Skin of body (tissue), 2 donors: ENCODE data around the gene P2RY1. TPM values are rescaled to one million over a fixed set of nuclear protein-coding genes. Genes with fewer than 3 reads are reported as not detected.
"Not testable (repeated sequence)": the region's sequence is repeated elsewhere in the genome, so short reads cannot be mapped to it uniquely, and the experiment has no call there.

Experiments used
- DNase-seq: peaks from one replicate; lab custom pipeline; 2025; lab: John Stamatoyannopoulos, UW
- total RNA-seq: library from RNA; depleted of rRNA; stranded (reverse); fragments of >200 nt; gene quantifications from one replicate; pipeline ENCODE4 v1.2.3, GENCODE V29; 2014

Gene P2RY1
- total RNA-seq, 1 donor from 2014 or later = 5.7 TPM

DNA sequence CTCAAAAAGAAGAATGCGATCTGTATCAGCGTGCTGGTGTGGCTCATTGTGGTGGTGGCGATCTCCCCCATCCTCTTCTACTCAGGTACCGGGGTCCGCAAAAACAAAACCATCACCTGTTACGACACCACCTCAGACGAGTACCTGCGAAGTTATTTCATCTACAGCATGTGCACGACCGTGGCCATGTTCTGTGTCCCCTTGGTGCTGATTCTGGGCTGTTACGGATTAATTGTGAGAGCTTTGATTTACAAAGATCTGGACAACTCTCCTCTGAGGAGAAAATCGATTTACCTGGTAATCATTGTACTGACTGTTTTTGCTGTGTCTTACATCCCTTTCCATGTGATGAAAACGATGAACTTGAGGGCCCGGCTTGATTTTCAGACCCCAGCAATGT lies 1.3 kb downstream of the P2RY1 start:
- DNase-seq = no peak

DNA sequence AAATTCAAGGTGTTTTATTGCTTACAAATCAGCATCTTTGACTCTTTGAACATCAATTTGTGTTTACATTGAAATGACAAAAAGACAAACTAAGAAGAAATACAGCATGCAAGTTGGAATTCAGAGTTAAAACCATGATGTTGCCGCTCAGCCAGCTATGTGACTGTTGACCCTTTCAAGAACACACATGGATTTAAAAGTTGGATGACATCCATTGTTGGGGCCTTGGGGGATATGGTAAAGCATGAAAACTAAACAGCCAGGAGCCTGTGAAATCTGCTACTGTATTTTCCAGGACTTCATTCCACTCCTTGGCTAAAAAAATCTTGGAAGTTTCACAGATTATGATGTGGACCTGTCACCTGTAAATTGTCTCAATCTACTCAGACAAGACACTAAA lies 4.6 kb downstream of the P2RY1 start:
- no peak for DNase-seq

DNA sequence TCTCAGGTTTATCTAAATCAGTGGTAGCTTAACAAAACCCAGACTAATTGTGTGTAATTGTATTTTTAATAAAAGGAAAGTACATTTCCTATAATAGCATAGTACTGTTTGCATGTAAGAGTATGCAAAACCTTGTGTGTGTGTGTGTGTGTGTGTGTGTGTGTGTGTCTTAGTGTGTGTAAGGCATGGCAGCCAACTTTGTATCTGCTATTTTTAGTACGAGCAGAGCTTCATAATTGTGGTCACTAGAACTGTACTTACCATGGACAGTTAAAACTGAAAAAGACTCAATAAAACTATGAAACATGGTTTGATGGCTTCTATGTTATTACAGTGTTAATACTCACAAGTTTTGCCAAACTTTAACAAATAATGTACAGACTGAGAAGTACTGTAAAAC lies 6.2 kb downstream of the P2RY1 start:
- DNase-seq = no peak

GRCh38 chr3:152842413-152842812 lies 7.5 kb downstream of the P2RY1 start:
- DNase-seq = no peak

DNA sequence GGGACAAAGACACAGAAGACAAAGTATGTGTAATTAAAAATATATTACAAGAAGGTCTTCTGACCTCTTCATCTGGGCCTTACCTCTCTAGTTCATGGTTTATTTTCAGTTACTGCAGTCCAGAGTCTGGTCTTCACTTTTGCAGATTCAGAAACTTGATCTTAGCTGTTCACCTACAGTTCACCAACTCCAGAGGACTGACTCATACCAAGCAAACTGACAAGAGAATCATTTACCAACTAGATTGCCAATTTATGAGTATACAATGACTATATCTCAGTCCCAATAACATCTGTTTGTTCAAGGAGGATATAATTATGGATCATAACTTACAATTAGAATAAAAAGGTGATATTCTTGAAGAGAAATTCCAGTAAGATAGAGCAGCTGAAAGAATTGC lies 9.0 kb downstream of the P2RY1 start:
- no peak for DNase-seq

- not testable (repeated sequence) for DNase-seq
These were observed 11.8 kb downstream of the P2RY1 start for GRCh38 chr3:152846572-152847202.

- DNase-seq = not testable (repeated sequence)
These were observed 12.7 kb downstream of the P2RY1 start for GRCh38 chr3:152847599-152847998.

GRCh38 chr3:152849996-152850578 lies 15.2 kb downstream of the P2RY1 start:
- DNase-seq = no peak

DNA sequence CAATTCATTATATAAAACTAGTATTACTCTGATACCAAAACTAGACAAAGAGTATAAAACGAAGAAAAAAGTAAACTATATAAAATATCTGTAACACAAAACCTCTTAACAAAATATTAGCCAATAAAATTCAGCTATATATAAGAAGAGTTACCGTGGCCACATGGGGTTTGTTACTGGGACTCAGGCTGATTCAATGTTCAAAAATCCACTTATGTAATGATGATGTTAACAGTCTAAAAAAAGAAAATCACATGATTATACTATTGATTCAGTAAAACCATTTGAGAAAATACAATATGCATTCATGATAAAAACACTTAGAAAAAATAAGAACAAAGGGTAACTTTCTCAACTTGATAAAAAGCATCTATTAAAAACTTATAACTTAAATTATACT lies 18.3 kb downstream of the P2RY1 start:
- no peak for DNase-seq

DNA sequence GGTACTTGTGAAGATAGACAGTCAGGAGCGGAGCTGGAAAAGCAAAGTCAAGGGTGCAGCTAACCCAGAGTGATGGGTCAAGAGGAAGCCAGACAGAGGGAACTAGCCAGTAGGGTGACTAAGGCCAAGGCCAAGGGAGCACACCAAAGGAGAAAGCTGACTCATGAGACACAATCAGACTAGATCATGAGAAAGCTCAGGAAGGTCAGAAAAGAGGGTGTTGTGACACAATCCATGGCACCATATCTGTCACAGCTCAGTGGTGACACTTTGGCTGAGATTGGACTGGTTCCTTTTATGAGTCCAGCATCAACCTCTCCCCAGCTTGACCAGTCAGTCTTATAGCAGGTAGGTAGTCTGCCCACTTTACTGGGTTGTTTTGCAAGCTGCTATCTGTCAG lies 22.2 kb downstream of the P2RY1 start:
- no peak for DNase-seq

GRCh38 chr3:152858170-152858800 lies 23.4 kb downstream of the P2RY1 start:
- no peak for DNase-seq

DNA sequence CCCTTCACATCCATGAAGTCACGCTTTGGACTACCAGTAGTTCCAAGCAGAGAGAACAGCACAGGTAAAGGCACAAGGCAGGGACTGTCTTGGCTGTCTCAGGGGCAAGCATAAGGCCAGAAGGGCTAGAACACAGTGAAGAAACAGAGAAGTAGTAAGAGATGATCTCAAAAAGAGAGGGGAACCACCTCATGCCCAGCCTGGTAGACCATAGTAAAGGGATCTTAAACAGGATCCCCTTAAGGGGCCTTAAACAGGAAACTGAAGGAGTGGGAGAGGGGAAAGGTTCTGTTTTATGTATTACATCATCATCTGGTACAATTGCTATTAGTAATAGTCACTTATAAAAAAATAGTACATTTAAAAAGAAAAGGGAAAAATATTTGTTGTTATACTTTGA lies 25.8 kb downstream of the P2RY1 start:
- no peak for DNase-seq

GRCh38 chr3:152865668-152866245 lies 30.8 kb downstream of the P2RY1 start:
- no peak for DNase-seq

DNA sequence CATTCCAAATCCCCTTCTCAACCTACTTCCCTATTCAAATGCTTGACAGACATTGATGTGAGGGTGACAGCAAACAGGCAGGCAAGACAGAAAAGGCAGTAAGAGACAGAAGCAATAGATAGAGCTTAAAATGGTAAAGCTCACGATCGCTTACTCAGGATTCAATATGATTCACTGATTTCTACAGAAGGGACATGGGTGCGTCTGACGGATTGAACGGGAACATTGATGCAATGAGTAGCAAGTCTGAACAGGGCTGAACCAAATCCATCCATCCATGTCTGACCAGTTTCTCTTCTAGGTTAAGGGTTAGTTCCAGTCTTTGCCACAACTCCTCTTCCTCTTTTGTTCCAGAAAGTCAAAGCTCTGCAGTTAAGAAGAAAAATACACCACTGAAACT lies 35.1 kb downstream of the P2RY1 start:
- DNase-seq = no peak

GRCh38 chr3:152873314-152873713 lies 38.4 kb downstream of the P2RY1 start:
- not testable (repeated sequence) for DNase-seq

DNA sequence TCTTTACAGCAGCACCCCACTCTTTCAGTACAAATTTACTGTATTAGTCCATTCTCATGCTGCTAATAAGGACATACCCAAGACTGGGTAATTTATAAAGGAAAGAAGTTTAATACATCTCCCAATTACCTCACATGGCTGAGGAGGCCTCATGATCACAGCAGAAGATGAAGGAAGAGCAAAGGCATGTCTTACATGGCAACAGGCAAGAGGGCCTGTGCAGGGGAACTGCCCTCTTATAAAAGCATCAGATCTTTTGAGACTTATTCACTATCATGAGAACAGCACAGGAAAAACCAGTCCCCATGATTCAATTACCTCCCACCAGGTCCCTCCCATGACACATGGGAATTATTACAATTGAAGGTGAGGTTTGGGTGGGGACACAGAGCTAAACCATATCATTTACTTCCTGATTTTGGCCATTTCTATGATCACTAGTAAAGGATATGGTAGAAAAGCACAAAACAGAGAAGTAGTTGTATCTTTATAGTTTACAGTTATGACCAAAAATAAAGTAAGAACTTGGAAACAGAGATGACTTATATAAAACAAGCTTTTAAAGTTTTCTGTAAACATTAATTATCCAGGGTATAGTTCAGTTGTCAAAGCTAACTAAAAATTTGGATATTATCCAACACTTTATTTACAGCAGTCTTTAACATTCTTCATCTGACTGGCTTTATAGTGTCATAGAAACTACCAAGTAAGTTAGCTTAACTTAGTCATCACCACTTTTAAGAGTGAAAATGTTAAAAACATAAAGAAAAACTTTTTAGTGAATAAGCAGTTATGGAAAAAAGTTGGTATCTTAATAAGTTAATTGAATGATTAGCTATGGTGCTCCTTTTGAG lies 40.2 kb downstream of the P2RY1 start:
- DNase-seq = no peak

- DNase-seq = no peak
These were observed 44.3 kb downstream of the P2RY1 start for GRCh38 chr3:152879130-152879789.

GRCh38 chr3:152879790-152880174 lies 44.9 kb downstream of the P2RY1 start:
- DNase-seq = no peak

- DNase-seq = no peak
These were observed 50.1 kb downstream of the P2RY1 start for GRCh38 chr3:152885076-152885475.
